Measurements from ENCODE around the gene KLHL21.

- TF ChIP-seq CTCF (IDR thresholded peaks at IDR 0.05) (no peak), EZH2 (IDR thresholded peaks at IDR 0.05; ENCODE audit: borderline replicate concordance, insufficient read depth, low read depth, low read length, poor library complexity, severe bottlenecking) (no peak)
Measured at GRCh38 chr1:6593810-6594209, 8.9 kb downstream of the KLHL21 start.

All from B cell (primary cell).